SK-N-SH treated with all-trans-retinoic acid at 6 μM for 48 hours (cell line): ENCODE data around the gene PRPF38B.

Source experiments
- BACH2 ChIP-seq: fragments of 250-450 bp; sonication (Bioruptor Pico); IDR thresholded peaks from 2 replicates; pipeline ENCODE4 v1.9.0; 2021; ENCODE audit warnings: mild to moderate bottlenecking, borderline replicate concordance
- CSDC2 ChIP-seq: fragments of 250-450 bp; sonication (Bioruptor Pico); IDR thresholded peaks from 2 replicates; pipeline ENCODE4 v1.5.0; 2020; ENCODE audit warnings: mild to moderate bottlenecking, moderate library complexity
- OSR1 ChIP-seq: fragments of 250-450 bp; sonication (Bioruptor Pico); IDR thresholded peaks from 2 replicates; pipeline ENCODE4 v1.8.0; 2022; ENCODE audit warnings: moderate library complexity, mild to moderate bottlenecking, inconsistent platforms
- SNAI2 ChIP-seq: fragments of 250-450 bp; sonication (Bioruptor Pico); IDR thresholded peaks from 2 replicates; pipeline ENCODE4 v1.5.0; 2020; ENCODE audit warnings: mild to moderate bottlenecking, moderate library complexity
- TCF4 ChIP-seq: fragments of 250-450 bp; sonication (Bioruptor Pico); IDR thresholded peaks from 2 replicates; pipeline ENCODE4 v1.8.0; 2021; ENCODE audit warnings: mild to moderate bottlenecking, moderate library complexity, borderline replicate concordance
- TOX ChIP-seq: fragments of 250-450 bp; sonication (Bioruptor Pico); IDR thresholded peaks from 2 replicates; pipeline ENCODE4 v1.8.0; 2021; ENCODE audit warnings: mild to moderate bottlenecking, moderate library complexity, borderline replicate concordance
- TSHZ2 ChIP-seq: fragments of 250-450 bp; sonication (Bioruptor Pico); IDR thresholded peaks from 2 replicates; pipeline ENCODE4 v1.5.0; 2020; ENCODE audit warnings: mild to moderate bottlenecking, moderate library complexity
- ZC3H10 ChIP-seq: fragments of 250-450 bp; sonication (Bioruptor Pico); IDR thresholded peaks from 2 replicates; pipeline ENCODE4 v1.5.1; 2021; ENCODE audit warnings: mild to moderate bottlenecking, moderate library complexity
- ZFP3 ChIP-seq: fragments of 250-450 bp; sonication (Bioruptor Pico); IDR thresholded peaks from 2 replicates; pipeline ENCODE4 v1.5.0; 2020; ENCODE audit warnings: mild to moderate bottlenecking, moderate library complexity
- ZFP30 ChIP-seq: fragments of 450-650 bp; formaldehyde crosslinking; IDR thresholded peaks from 2 replicates; pipeline ENCODE4 v1.5.0; 2022; ENCODE audit warnings: mild to moderate bottlenecking, moderate library complexity
- ZNF70 ChIP-seq: fragments of 450-650 bp; formaldehyde crosslinking; IDR thresholded peaks from 2 replicates; pipeline ENCODE4 v1.5.0; 2020; ENCODE audit warnings: mild to moderate bottlenecking, moderate library complexity
- ZNF8 ChIP-seq: fragments of 450-650 bp; formaldehyde crosslinking; IDR thresholded peaks from 2 replicates; pipeline ENCODE4 v1.5.0; 2020; ENCODE audit warnings: mild to moderate bottlenecking, moderate library complexity
- TF ChIP-seq, protein P1 (sequence below): fragments of 250-450 bp; sonication (Bioruptor Pico); IDR thresholded peaks from 2 replicates; pipeline ENCODE4 v1.8.0; 2020; ENCODE audit warnings: mild to moderate bottlenecking, moderate library complexity, borderline replicate concordance
- TF ChIP-seq, protein P2 (sequence below): fragments of 250-450 bp; sonication (Bioruptor Pico); IDR thresholded peaks from 2 replicates; pipeline ENCODE4 v1.5.1; 2021; ENCODE audit warnings: mild to moderate bottlenecking, moderate library complexity

GRCh38 chr1:108661030-108661609, 31.0 kb upstream of the PRPF38B start, which contains the start of gene HENMT1:
- TF ChIP-seq TCF4 (no peak), ZFP3 (CRISPR knock-in tag) (no peak), SNAI2 (no peak), ZC3H10 (CRISPR knock-in tag) (no peak), OSR1 (CRISPR knock-in tag) (no peak), TOX (no peak), ZFP30 (CRISPR knock-in tag) (no peak), TSHZ2 (CRISPR knock-in tag) (no peak; the same call in 1 of the 2 replicates), ZNF8 (CRISPR knock-in tag) (no peak), CSDC2 (no peak), ZNF70 (CRISPR knock-in tag) (no peak), BACH2 (no peak)
- TF ChIP-seq, protein P1, sequence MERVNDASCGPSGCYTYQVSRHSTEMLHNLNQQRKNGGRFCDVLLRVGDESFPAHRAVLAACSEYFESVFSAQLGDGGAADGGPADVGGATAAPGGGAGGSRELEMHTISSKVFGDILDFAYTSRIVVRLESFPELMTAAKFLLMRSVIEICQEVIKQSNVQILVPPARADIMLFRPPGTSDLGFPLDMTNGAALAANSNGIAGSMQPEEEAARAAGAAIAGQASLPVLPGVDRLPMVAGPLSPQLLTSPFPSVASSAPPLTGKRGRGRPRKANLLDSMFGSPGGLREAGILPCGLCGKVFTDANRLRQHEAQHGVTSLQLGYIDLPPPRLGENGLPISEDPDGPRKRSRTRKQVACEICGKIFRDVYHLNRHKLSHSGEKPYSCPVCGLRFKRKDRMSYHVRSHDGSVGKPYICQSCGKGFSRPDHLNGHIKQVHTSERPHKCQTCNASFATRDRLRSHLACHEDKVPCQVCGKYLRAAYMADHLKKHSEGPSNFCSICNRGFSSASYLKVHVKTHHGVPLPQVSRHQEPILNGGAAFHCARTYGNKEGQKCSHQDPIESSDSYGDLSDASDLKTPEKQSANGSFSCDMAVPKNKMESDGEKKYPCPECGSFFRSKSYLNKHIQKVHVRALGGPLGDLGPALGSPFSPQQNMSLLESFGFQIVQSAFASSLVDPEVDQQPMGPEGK (CRISPR knock-in tag), result no peak
- TF ChIP-seq, protein P2, sequence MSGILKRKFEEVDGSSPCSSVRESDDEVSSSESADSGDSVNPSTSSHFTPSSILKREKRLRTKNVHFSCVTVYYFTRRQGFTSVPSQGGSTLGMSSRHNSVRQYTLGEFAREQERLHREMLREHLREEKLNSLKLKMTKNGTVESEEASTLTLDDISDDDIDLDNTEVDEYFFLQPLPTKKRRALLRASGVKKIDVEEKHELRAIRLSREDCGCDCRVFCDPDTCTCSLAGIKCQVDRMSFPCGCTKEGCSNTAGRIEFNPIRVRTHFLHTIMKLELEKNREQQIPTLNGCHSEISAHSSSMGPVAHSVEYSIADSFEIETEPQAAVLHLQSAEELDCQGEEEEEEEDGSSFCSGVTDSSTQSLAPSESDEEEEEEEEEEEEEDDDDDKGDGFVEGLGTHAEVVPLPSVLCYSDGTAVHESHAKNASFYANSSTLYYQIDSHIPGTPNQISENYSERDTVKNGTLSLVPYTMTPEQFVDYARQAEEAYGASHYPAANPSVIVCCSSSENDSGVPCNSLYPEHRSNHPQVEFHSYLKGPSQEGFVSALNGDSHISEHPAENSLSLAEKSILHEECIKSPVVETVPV (CRISPR knock-in tag), result no peak
